Mammary epithelial cell (primary cell): ENCODE results near the gene HOPX.

Experiments used
- EZH2 ChIP-seq: IDR thresholded peaks from 2 replicates; pipeline ENCODE4 v1.6.1; 2012; ENCODE audit warnings: low read length, inconsistent platforms, borderline replicate concordance
- TF ChIP-seq, protein P1 (sequence below), 2 donors: IDR thresholded peaks in 1 of 2; conservative IDR thresholded peaks in 1 of 2; 2 replicates each; pipeline ENCODE4 v1.5.1; 2011 to 2012; ENCODE audit warnings: inconsistent platforms in 2 of 2, low read length in 2 of 2, mild to moderate bottlenecking in 2 of 2, control low read depth in 1 of 2, low read depth in 1 of 2; ENCODE audit not compliant: insufficient read depth in 1 of 2; ENCODE audit errors: extremely low read depth in 1 of 2

DNA sequence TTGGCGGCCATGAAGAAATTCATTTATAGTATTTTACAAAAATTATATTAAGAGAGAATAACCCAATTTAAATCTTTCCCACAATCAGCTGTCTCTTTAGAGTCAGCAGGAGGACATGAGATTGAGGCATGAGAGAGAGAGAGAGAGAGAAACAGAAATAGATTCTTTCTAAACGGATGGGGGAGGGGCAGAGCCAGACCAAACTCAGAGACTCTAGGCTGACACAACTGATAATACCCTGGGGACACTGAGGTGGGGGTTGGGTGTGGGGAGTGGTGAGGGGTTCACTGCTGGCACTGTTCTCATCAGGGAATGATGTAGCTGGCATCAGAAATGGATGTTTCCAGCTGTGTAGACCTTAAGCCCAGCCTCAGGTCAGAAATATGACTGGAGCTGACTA is 20.5 kb upstream of the HOPX start:
- TF ChIP-seq, protein P1, sequence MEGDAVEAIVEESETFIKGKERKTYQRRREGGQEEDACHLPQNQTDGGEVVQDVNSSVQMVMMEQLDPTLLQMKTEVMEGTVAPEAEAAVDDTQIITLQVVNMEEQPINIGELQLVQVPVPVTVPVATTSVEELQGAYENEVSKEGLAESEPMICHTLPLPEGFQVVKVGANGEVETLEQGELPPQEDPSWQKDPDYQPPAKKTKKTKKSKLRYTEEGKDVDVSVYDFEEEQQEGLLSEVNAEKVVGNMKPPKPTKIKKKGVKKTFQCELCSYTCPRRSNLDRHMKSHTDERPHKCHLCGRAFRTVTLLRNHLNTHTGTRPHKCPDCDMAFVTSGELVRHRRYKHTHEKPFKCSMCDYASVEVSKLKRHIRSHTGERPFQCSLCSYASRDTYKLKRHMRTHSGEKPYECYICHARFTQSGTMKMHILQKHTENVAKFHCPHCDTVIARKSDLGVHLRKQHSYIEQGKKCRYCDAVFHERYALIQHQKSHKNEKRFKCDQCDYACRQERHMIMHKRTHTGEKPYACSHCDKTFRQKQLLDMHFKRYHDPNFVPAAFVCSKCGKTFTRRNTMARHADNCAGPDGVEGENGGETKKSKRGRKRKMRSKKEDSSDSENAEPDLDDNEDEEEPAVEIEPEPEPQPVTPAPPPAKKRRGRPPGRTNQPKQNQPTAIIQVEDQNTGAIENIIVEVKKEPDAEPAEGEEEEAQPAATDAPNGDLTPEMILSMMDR (conservative IDR thresholded peaks at IDR 0.05 in 1 of 2, IDR thresholded peaks at IDR 0.05 in 1 of 2; ENCODE audit: extremely low read depth in 1 of 2, insufficient read depth in 1 of 2, low read depth in 1 of 2, low read length in 2 of 2) = no peak
- no peak for TF ChIP-seq EZH2
